Endothelial cell of umbilical vein (primary cell): ENCODE data around the gene KLK2.

ENCODE experiments used
- MAX ChIP-seq: IDR thresholded peaks from 2 replicates; pipeline ENCODE4 v1.6.1; 2011; ENCODE audit not compliant: insufficient read depth, insufficient read length
- POLR2AphosphoS5 ChIP-seq: IDR thresholded peaks from 2 replicates; pipeline ENCODE4 v1.6.1; 2012; ENCODE audit warnings: low read depth, mild to moderate bottlenecking, control low read depth, low read length, moderate library complexity; ENCODE audit not compliant: insufficient read depth

- no peak for TF ChIP-seq MAX
- no peak for TF ChIP-seq POLR2AphosphoS5
These were observed 42.8 kb downstream of the KLK2 start for GRCh38 chr19:50916069-50916468.
